IMR-90 (cell line): ENCODE measurements around the gene DYSF. TPM values are rescaled to one million over a fixed set of nuclear protein-coding genes. Genes with fewer than 3 reads are reported as not detected.

Experiments used
- ATAC-seq: fragments of 200-7000 bp; cut with Tn5 transposase; 2 replicates; pipeline ENCODE4 v1.9.1; 2020; ENCODE audit warnings: low read depth, mild to moderate bottlenecking, moderate library complexity
- BruUV-seq: library from RNA; stranded (reverse); fragments of 400-500 nt; replicated peaks from 2 replicates; lab custom pipeline; 2021; lab: Mats Ljungman, UMichigan
- CTCF ChIA-PET: fragments of 300-600 bp; formaldehyde crosslinking; extraction: SDS; loops from one replicate; lab custom pipeline; 2021; ENCODE audit warnings: antibody characterized with exemption; lab: Yijun Ruan, JAX
- POLR2A ChIA-PET: fragments of 300-600 bp; sonication (Branson Sonifier 250); formaldehyde crosslinking; loops from one replicate; lab custom pipeline; 2022; ENCODE audit warnings: antibody characterized with exemption; ENCODE audit not compliant: unreplicated experiment; lab: Charles Lee
- DNase-seq: peaks from one replicate; pipeline ENCODE4 v3.0.0; 2013
- H2AFZ ChIP-seq: replicated peaks from 2 replicates; pipeline ENCODE3; 2013; ENCODE audit warnings: low read length, mild to moderate bottlenecking; ENCODE audit not compliant: poor library complexity
- H2AK5ac ChIP-seq: 2 replicates; pipeline ENCODE4 v1.6.1; 2013; ENCODE audit warnings: low read depth, low read length, inconsistent platforms
- H2AK9ac ChIP-seq: replicated peaks from 2 replicates; pipeline ENCODE3; 2013; ENCODE audit warnings: mild to moderate bottlenecking, low read depth, low read length, moderate library complexity; ENCODE audit not compliant: poor library complexity
- H2BK120ac ChIP-seq: 2 replicates; pipeline ENCODE4 v1.6.1; 2013; ENCODE audit warnings: low read depth, low read length, inconsistent platforms
- H2BK15ac ChIP-seq: 3 replicates; pipeline ENCODE4 v1.6.1; 2013; ENCODE audit warnings: low read depth, low read length, inconsistent platforms
- H2BK20ac ChIP-seq: 2 replicates; pipeline ENCODE4 v1.6.1; 2013; ENCODE audit warnings: low read depth, mild to moderate bottlenecking, inconsistent platforms, low read length, moderate library complexity
- H2BK5ac ChIP-seq: 2 replicates; pipeline ENCODE4 v1.6.1; 2013; ENCODE audit warnings: mild to moderate bottlenecking, low read depth, low read length, inconsistent platforms; ENCODE audit not compliant: poor library complexity, severe bottlenecking
- H3K14ac ChIP-seq: replicated peaks from 2 replicates; pipeline ENCODE4 v1.6.1; 2013; ENCODE audit warnings: low read depth, low read length, inconsistent platforms
- H3K18ac ChIP-seq: 2 replicates; pipeline ENCODE4 v1.6.1; 2013; ENCODE audit warnings: low read depth, low read length, control low read depth
- H3K23ac ChIP-seq: 2 replicates; pipeline ENCODE4 v1.6.1; 2013; ENCODE audit warnings: low read depth, low read length, inconsistent platforms
- H3K27ac ChIP-seq: 2 replicates; pipeline ENCODE4 v1.5.1; 2013; ENCODE audit warnings: mild to moderate bottlenecking, control low read depth, low read length; ENCODE audit not compliant: insufficient read depth
- H3K27me3 ChIP-seq: 2 replicates; pipeline ENCODE4 v1.6.1; 2013; ENCODE audit warnings: low read length; ENCODE audit not compliant: control insufficient read depth, insufficient read depth
- H3K36me3 ChIP-seq: 2 replicates; pipeline ENCODE4 v1.6.1; 2013; ENCODE audit warnings: low read length, mixed read lengths; ENCODE audit not compliant: control insufficient read depth, insufficient read depth
- H3K4ac ChIP-seq: 2 replicates; pipeline ENCODE4 v1.6.1; 2013; ENCODE audit warnings: low read depth, low read length, inconsistent platforms
- H3K4me1 ChIP-seq: 2 replicates; pipeline ENCODE4 v1.6.1; 2013; ENCODE audit warnings: low read length, mixed read lengths; ENCODE audit not compliant: control insufficient read depth, insufficient read depth
- H3K4me2 ChIP-seq: 2 replicates; pipeline ENCODE4 v1.6.1; 2013; ENCODE audit warnings: low read depth, mild to moderate bottlenecking, control low read depth, low read length, moderate library complexity
- H3K4me3 ChIP-seq: 2 replicates; pipeline ENCODE4 v1.5.1; 2013; ENCODE audit warnings: low read depth, mild to moderate bottlenecking, control low read depth, low read length, moderate library complexity; ENCODE audit not compliant: insufficient read depth
- H3K56ac ChIP-seq: 2 replicates; pipeline ENCODE4 v1.6.1; 2013; ENCODE audit warnings: low read length, inconsistent platforms; ENCODE audit not compliant: insufficient read depth; ENCODE audit errors: extremely low read depth
- H3K79me1 ChIP-seq, 2 experiments: 2 replicates each; pipeline ENCODE4 v1.6.1; 2013; ENCODE audit warnings: low read length in 2 of 2, inconsistent platforms in 1 of 2, low read depth in 1 of 2
- H3K9ac ChIP-seq: 2 replicates; pipeline ENCODE4 v1.6.1; 2013; ENCODE audit warnings: low read depth, low read length, control low read depth
- H3K9me1 ChIP-seq: 2 replicates; pipeline ENCODE4 v1.6.1; 2013; ENCODE audit warnings: low read length, inconsistent platforms; ENCODE audit not compliant: insufficient read depth
- H3K9me3 ChIP-seq: 2 replicates; pipeline ENCODE4 v1.6.1; 2013; ENCODE audit warnings: low read length; ENCODE audit not compliant: control insufficient read depth, insufficient read depth
- H4K20me1 ChIP-seq: 2 replicates; pipeline ENCODE4 v1.6.1; 2013; ENCODE audit warnings: low read length, inconsistent platforms; ENCODE audit not compliant: insufficient read depth
- H4K5ac ChIP-seq: 2 replicates; pipeline ENCODE4 v1.6.1; 2013; ENCODE audit warnings: mild to moderate bottlenecking, low read depth, low read length, control low read depth
- H4K8ac ChIP-seq, 2 experiments: 2 replicates each; pipeline ENCODE4 v1.6.1; 2013; ENCODE audit warnings: low read depth in 2 of 2, low read length in 2 of 2, control low read depth in 1 of 2, inconsistent platforms in 1 of 2
- H4K91ac ChIP-seq: 2 replicates; pipeline ENCODE4 v1.6.1; 2013; ENCODE audit warnings: low read depth, low read length, inconsistent platforms; ENCODE audit not compliant: insufficient read depth
- RFX5 ChIP-seq: IDR thresholded peaks from 2 replicates; pipeline ENCODE4 v1.8.0; 2012; ENCODE audit warnings: low read depth, mild to moderate bottlenecking, low read length, moderate library complexity
- WGBS, 2 experiments: methylation state at CpG; one replicate each; pipeline versions ENCODE4 v1.1.5 to v1.1.7; 2013; ENCODE audit warnings: missing lambda C conversion rate in 2 of 2; ENCODE audit not compliant: insufficient read length in 1 of 2; ENCODE audit errors: extremely low coverage in 2 of 2; 5-methylcytosine and 5-hydroxymethylcytosine counted together
- dilution Hi-C: fragments of 300-500 bp; cut with HindIII; formaldehyde crosslinking; loops from one replicate; pipeline ENCODE4 v1.14.3; 2018; ENCODE audit warnings: low sequenced_read_pairs; ENCODE audit not compliant: unreplicated experiment
- in situ Hi-C: fragments of 300-500 bp; cut with MboI; formaldehyde crosslinking; loops from 3 replicates; pipeline ENCODE4 v1.14.3; 2019; ENCODE audit warnings: low sequenced_read_pairs, inconsistent platforms, mixed read lengths
- intact Hi-C: fragments of 100-400 bp; cut with micrococcal nuclease; formaldehyde crosslinking; loops from 2 replicates; pipeline ENCODE4 v1.10.0; 2022
- polyA plus RNA-seq, 3 experiments: library from polyadenylated mRNA; depleted of rRNA; stranded (reverse); fragments of >200 nt; gene quantifications; 2 replicates each; pipeline ENCODE4 v1.2.3, GENCODE V29; 2012; ENCODE audit warnings: low replicate concordance in 1 of 3
- total RNA-seq: library from RNA; depleted of rRNA; stranded (reverse); fragments of >200 nt; gene quantifications from 2 replicates; pipeline ENCODE4 v1.2.3, GENCODE V29; 2012
- TF ChIP-seq, protein P1 (sequence below): conservative IDR thresholded peaks from 2 replicates; pipeline ENCODE4 v1.5.1; 2012; ENCODE audit warnings: mild to moderate bottlenecking, low read depth, low read length, improper control_type of control experiment

Gene DYSF
- total and polyA plus RNA-seq, 2 of the 4 experiments (the other 2 are of a cell fraction): 0.09 to 0.18 TPM

DNA sequence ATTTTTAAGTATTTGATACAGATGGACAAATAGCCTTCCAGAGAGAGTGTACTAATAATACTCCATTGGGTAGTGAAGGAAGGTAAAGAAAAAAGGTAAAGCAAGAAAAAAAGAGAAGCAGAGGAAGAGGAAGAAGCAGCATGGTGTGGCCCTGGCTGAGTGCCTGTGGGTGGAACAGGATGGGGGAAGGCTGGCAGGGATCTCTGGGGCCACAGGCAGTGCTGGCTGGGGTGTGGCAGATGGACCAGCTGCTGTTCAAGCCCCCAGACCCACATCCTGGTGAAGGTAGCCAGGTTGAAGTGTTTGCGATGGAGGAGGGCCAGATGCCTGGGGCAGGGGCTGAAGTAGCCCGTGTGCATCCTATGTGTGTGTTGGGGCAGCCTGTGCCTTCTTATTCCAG, 79.0 kb downstream of the DYSF start:
- ATAC-seq: no peak

More for the DNA sequence above, 79.0 kb downstream of the DYSF start:
- intact Hi-C loops: no loop called here
- in situ Hi-C loops: loop anchor here (25.0 kb wide), 3 partner anchors 1055 to 1355 kb away; partner anchors contain the start of gene SPR
- H2BK15ac ChIP-seq: no peak overlapping the region
- H3K4ac ChIP-seq: no peak overlapping the region
- POLR2A ChIA-PET: no interaction called here
- H2BK20ac ChIP-seq: no peak overlapping the region
- H3K56ac ChIP-seq: no peak overlapping the region
- H3K9me3 ChIP-seq: no peaks in the 10 kb centered on the region
- H3K36me3 ChIP-seq: no peaks in the 10 kb centered on the region
- no peaks in the 10 kb centered on the region for H3K79me1 ChIP-seq
- H2BK5ac ChIP-seq: no peak overlapping the region
- no peak overlapping the region for H4K8ac ChIP-seq
- H3K4me1 ChIP-seq: no peaks in the 10 kb centered on the region
- no peak overlapping the region for H2AFZ ChIP-seq
- H2AK9ac ChIP-seq: no peak overlapping the region
- no TSS peak for BruUV-seq
- no peak overlapping the region for H3K4me2 ChIP-seq
- WGBS, 2 experiments: no CpG with 5 or more reads among the region's 2 CpGs
- no peak overlapping the region for H3K27ac ChIP-seq
- no peak overlapping the region for H3K14ac ChIP-seq
- H4K20me1 ChIP-seq: no peaks in the 10 kb centered on the region
- dilution Hi-C loops: no loop called here
- H2BK120ac ChIP-seq: no peak overlapping the region
- no peak overlapping the region for H4K91ac ChIP-seq
- CTCF ChIA-PET: no interaction called here
- no peak overlapping the region for H4K5ac ChIP-seq
- no peak for DNase-seq
- H3K4me3 ChIP-seq: no peak overlapping the region
- H3K18ac ChIP-seq: no peak overlapping the region
- peaks cover 33% of the 10 kb centered on the region for H3K27me3 ChIP-seq
- no peak overlapping the region for H2AK5ac ChIP-seq
- H3K9ac ChIP-seq: no peak overlapping the region
- H3K9me1 ChIP-seq: no peaks in the 10 kb centered on the region
- no peak for TF ChIP-seq RFX5
- TF ChIP-seq, protein P1, sequence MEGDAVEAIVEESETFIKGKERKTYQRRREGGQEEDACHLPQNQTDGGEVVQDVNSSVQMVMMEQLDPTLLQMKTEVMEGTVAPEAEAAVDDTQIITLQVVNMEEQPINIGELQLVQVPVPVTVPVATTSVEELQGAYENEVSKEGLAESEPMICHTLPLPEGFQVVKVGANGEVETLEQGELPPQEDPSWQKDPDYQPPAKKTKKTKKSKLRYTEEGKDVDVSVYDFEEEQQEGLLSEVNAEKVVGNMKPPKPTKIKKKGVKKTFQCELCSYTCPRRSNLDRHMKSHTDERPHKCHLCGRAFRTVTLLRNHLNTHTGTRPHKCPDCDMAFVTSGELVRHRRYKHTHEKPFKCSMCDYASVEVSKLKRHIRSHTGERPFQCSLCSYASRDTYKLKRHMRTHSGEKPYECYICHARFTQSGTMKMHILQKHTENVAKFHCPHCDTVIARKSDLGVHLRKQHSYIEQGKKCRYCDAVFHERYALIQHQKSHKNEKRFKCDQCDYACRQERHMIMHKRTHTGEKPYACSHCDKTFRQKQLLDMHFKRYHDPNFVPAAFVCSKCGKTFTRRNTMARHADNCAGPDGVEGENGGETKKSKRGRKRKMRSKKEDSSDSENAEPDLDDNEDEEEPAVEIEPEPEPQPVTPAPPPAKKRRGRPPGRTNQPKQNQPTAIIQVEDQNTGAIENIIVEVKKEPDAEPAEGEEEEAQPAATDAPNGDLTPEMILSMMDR: no peak
- H3K23ac ChIP-seq: no peak overlapping the region
